ENCODE data around the gene RHOB.

RHOB gene

GRCh38 chr2:20421988-20422370 lies 24.9 kb upstream of the RHOB start:
- Histone ChIP-seq H3K4me1 (ENCODE audit: control insufficient read depth, insufficient read depth, low read length, poor library complexity, severe bottlenecking) (peaks cover 11% of the 10 kb centered on the region), H3K9me3 (ENCODE audit: control insufficient read depth, low read length) (no peaks in the 10 kb centered on the region), H3K27me3 (replicated peaks; ENCODE audit: control insufficient read depth, insufficient read depth, low read length, poor library complexity, severe bottlenecking) (no peaks in the 10 kb centered on the region), H3K4me3 (ENCODE audit: insufficient read depth, low read depth, low read length, poor library complexity, severe bottlenecking) (no peak overlapping the region), H3K27ac (ENCODE audit: insufficient read depth, low read length, poor library complexity, severe bottlenecking) (no peak overlapping the region), H3K36me3 (ENCODE audit: control insufficient read depth, insufficient read depth, low read length) (no peaks in the 10 kb centered on the region)
- DNase-seq = no peak

DNA sequence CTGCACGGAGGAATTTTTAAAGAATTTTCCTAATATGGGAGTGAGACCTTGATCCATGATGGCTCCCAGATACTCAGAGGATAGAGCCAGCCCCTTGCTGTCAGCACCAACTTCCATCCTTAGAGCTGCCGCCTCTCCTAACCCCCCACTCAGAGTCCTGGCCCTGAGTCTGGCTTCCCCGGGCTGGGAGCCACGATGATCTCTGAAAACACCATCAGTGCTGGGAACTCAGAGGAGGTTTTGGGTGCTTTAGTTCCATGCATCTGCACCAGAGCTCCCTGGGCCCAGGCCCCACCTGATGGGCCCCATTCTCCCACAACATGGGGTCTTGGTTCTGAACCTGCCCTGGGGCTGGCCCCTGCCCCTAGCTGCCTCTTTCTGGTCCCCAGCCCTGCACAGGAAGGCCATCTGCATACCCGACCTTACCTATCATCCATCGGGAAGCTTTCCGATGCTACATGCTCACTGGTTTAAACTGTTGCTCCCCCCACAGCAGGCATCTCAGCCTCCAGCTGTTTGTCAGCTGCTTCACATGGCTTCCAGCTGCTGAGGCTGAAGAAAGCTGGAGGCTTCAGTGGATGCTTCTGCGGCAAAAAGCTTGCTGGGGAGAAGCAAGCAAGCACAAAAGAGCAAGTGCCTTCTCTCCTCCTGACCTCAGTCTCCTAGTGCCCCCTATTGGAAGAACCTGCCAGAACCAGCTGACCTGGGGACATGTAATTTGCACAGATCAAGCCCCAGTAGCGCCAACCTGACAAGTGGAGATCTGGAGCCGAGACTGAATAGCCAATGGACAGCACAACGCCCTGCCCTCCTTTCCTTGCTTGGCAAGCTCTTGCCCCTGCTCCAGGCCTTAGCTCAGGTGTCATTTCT lies 24.2 kb upstream of the RHOB start:
- no peak for DNase-seq
- Histone ChIP-seq H3K27me3 (replicated peaks; ENCODE audit: control insufficient read depth, insufficient read depth, low read length, poor library complexity, severe bottlenecking) (no peaks in the 10 kb centered on the region), H3K27ac (ENCODE audit: insufficient read depth, low read length, poor library complexity, severe bottlenecking) (no peak overlapping the region), H3K4me1 (ENCODE audit: control insufficient read depth, insufficient read depth, low read length, poor library complexity, severe bottlenecking) (peaks cover 11% of the 10 kb centered on the region), H3K9me3 (ENCODE audit: control insufficient read depth, low read length) (no peaks in the 10 kb centered on the region), H3K36me3 (ENCODE audit: control insufficient read depth, insufficient read depth, low read length) (no peaks in the 10 kb centered on the region), H3K4me3 (ENCODE audit: insufficient read depth, low read depth, low read length, poor library complexity, severe bottlenecking) (no peak overlapping the region)

- no peak overlapping the region for H3K4me3 ChIP-seq (ENCODE audit: insufficient read depth, low read depth, low read length, poor library complexity, severe bottlenecking)
- no peak overlapping the region for H3K27ac ChIP-seq (ENCODE audit: insufficient read depth, low read length, poor library complexity, severe bottlenecking)
Measured at GRCh38 chr2:20423359-20423758, 23.5 kb upstream of the RHOB start.

DNA sequence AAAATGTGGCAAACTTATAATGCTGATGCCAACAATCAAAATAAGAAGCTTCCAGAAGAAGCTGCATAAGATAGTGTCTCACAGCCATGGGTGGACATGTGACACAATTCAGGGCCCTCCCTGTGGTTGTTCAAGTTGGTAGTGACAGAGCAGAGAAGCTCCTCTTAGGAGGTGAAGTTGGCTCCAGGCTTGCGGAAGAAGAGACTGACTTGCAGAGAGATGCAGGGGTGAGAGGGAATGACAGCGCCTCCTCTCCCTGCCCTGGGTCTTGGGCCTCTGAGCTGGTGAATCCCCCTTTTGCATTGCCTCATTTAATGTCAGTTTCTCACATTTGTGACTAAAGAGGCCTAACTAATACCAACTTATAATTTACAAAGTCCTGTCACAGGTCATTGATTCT lies 23.0 kb upstream of the RHOB start:
- no peaks in the 10 kb centered on the region for H3K9me3 ChIP-seq (ENCODE audit: control insufficient read depth, low read length)
- no peak overlapping the region for H3K27ac ChIP-seq (ENCODE audit: insufficient read depth, low read length, poor library complexity, severe bottlenecking)
- H3K4me1 ChIP-seq (ENCODE audit: control insufficient read depth, insufficient read depth, low read length, poor library complexity, severe bottlenecking) = peaks cover 11% of the 10 kb centered on the region
- no peaks in the 10 kb centered on the region for H3K27me3 ChIP-seq (replicated peaks; ENCODE audit: control insufficient read depth, insufficient read depth, low read length, poor library complexity, severe bottlenecking)
- no peak for DNase-seq
- H3K36me3 ChIP-seq (ENCODE audit: control insufficient read depth, insufficient read depth, low read length) = no peaks in the 10 kb centered on the region
- no peak overlapping the region for H3K4me3 ChIP-seq (ENCODE audit: insufficient read depth, low read depth, low read length, poor library complexity, severe bottlenecking)

More at GRCh38 chr2:20423359-20423758, 23.5 kb upstream of the RHOB start:
- H3K4me1 ChIP-seq (ENCODE audit: control insufficient read depth, insufficient read depth, low read length, poor library complexity, severe bottlenecking) = peaks cover 11% of the 10 kb centered on the region
- no peak for DNase-seq
- no peaks in the 10 kb centered on the region for H3K9me3 ChIP-seq (ENCODE audit: control insufficient read depth, low read length)
- H3K36me3 ChIP-seq (ENCODE audit: control insufficient read depth, insufficient read depth, low read length) = no peaks in the 10 kb centered on the region
- no peaks in the 10 kb centered on the region for H3K27me3 ChIP-seq (replicated peaks; ENCODE audit: control insufficient read depth, insufficient read depth, low read length, poor library complexity, severe bottlenecking)

DNA sequence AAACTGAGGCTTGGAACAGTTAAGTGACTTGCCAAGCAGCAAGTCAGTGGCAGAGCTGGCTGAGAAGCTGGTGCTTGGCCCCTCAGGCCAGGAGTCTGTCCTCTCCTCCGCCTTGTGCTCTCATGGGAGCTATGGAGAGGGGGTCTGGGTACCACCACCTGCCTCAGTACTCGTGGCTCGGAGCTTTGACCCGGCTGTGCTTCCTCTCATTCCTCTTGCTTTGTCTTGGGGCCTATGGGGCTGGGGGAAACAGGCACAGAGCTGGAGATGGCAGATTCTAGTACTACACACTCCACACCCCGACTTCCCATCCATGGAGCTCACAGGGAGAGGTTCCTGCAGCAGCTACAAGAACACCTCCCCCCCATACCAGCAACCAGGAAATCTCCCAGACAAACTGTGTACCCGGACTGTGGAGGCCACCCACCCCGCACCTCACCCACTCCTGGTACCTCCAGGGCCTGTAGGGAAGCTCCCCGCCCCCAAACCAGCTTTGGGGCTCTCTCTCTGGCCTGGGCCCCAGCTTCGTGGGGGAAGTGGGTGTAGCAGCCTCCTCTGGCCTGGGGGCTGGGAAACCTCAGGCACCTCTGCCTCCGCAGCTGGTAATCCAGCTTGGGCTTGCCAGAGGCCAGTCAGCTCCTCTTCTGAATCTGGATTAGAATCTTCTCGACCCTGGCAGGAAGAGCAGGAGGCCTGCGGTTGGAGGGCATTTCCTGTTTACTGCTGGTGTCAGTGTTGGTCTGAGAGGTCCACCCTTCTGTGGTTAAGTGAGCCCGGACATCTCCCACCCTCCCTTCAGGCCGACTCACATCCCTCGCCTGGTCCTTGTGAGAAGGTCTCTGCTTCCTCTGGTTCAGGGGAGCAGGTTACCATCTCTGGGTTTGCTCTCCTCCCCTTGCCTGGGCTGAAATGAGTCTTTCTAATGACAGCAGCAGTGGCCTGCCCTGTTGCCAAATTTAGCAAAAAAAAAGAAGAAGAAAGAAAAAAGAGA lies 22.3 kb upstream of the RHOB start:
- Histone ChIP-seq H3K27me3 (replicated peaks; ENCODE audit: control insufficient read depth, insufficient read depth, low read length, poor library complexity, severe bottlenecking) (no peaks in the 10 kb centered on the region), H3K4me3 (ENCODE audit: insufficient read depth, low read depth, low read length, poor library complexity, severe bottlenecking) (no peak overlapping the region), H3K27ac (ENCODE audit: insufficient read depth, low read length, poor library complexity, severe bottlenecking) (no peak overlapping the region), H3K9me3 (ENCODE audit: control insufficient read depth, low read length) (no peaks in the 10 kb centered on the region), H3K4me1 (ENCODE audit: control insufficient read depth, insufficient read depth, low read length, poor library complexity, severe bottlenecking) (peaks cover 11% of the 10 kb centered on the region), H3K36me3 (ENCODE audit: control insufficient read depth, insufficient read depth, low read length) (no peaks in the 10 kb centered on the region)
- DNase-seq = no peak

GRCh38 chr2:20425371-20425881 lies 21.4 kb upstream of the RHOB start:
- H3K27me3 ChIP-seq (replicated peaks; ENCODE audit: control insufficient read depth, insufficient read depth, low read length, poor library complexity, severe bottlenecking) = no peaks in the 10 kb centered on the region
- no peak overlapping the region for H3K4me3 ChIP-seq (ENCODE audit: insufficient read depth, low read depth, low read length, poor library complexity, severe bottlenecking)
- no peak for DNase-seq
- H3K9me3 ChIP-seq (ENCODE audit: control insufficient read depth, low read length) = no peaks in the 10 kb centered on the region
- no peak overlapping the region for H3K27ac ChIP-seq (ENCODE audit: insufficient read depth, low read length, poor library complexity, severe bottlenecking)
- H3K4me1 ChIP-seq (ENCODE audit: control insufficient read depth, insufficient read depth, low read length, poor library complexity, severe bottlenecking) = peaks cover 11% of the 10 kb centered on the region
- H3K36me3 ChIP-seq (ENCODE audit: control insufficient read depth, insufficient read depth, low read length) = no peaks in the 10 kb centered on the region

DNA sequence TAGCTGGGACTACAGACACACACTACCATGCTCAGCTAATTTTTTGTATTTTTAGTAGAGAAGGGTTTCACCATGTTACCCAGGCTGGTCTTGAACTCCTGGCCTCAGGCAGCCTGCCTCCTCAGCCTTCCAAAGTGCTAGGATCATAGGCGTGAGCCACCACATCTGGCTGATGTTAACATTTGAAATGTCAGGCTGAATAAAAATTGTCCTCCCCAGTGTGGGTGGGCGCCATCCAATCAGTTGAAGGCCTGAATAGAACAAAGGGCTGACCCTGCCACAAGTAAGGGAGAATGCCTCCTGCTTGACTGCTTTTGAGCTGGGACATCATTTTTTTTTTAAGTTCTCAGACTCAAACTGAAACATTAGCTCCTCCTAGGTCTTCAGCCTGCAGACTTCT lies 21.0 kb upstream of the RHOB start:
- no peaks in the 10 kb centered on the region for H3K36me3 ChIP-seq (ENCODE audit: control insufficient read depth, insufficient read depth, low read length)
- H3K4me1 ChIP-seq (ENCODE audit: control insufficient read depth, insufficient read depth, low read length, poor library complexity, severe bottlenecking) = peaks cover 11% of the 10 kb centered on the region
- no peaks in the 10 kb centered on the region for H3K9me3 ChIP-seq (ENCODE audit: control insufficient read depth, low read length)
- DNase-seq = no peak
- no peak overlapping the region for H3K4me3 ChIP-seq (ENCODE audit: insufficient read depth, low read depth, low read length, poor library complexity, severe bottlenecking)
- H3K27ac ChIP-seq (ENCODE audit: insufficient read depth, low read length, poor library complexity, severe bottlenecking) = no peak overlapping the region
- H3K27me3 ChIP-seq (replicated peaks; ENCODE audit: control insufficient read depth, insufficient read depth, low read length, poor library complexity, severe bottlenecking) = no peaks in the 10 kb centered on the region

- no peaks in the 10 kb centered on the region for H3K36me3 ChIP-seq (ENCODE audit: control insufficient read depth, insufficient read depth, low read length)
- H3K27ac ChIP-seq (ENCODE audit: insufficient read depth, low read length, poor library complexity, severe bottlenecking) = no peak overlapping the region
- no peaks in the 10 kb centered on the region for H3K27me3 ChIP-seq (replicated peaks; ENCODE audit: control insufficient read depth, insufficient read depth, low read length, poor library complexity, severe bottlenecking)
- peaks cover 11% of the 10 kb centered on the region for H3K4me1 ChIP-seq (ENCODE audit: control insufficient read depth, insufficient read depth, low read length, poor library complexity, severe bottlenecking)
- H3K9me3 ChIP-seq (ENCODE audit: control insufficient read depth, low read length) = no peaks in the 10 kb centered on the region
- no peak overlapping the region for H3K4me3 ChIP-seq (ENCODE audit: insufficient read depth, low read depth, low read length, poor library complexity, severe bottlenecking)
- DNase-seq = no peak
Measured at GRCh38 chr2:20427931-20428526, 18.8 kb upstream of the RHOB start.

DNA sequence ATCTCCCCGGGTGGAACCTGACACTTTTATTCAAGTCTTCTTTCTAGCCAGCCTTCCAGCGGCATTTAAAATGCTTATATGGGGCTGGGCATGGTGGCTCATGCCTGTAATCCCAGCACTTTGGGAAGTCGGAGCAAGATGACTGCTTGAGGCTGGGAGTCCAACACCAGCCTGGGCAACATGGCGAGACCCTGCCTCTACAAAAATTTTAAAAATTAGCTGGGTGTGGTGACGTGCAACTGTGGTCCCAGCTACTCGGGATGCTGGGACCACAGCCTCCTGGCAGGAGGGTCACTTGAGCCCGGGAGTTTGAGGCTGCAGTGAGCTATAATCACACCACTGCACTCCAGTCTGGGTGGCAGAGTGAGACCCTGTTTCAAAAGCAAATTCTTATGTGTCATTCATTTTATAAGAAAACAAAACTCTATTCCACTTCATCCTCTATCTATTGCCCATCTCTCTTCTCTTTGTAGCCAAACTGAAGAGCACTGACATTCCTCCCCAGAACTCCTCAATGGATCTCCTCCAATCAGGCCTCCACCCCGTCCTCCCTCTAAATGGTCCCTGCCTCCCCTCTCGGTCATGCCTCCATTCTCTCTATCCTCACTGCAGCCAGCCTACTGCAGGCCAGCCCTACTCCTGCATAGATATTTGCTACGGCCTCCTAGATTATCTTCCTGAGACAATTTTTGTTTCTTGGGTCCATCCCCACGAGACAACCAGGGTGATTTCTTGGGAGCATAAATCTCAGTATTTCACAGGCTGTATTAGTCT lies 18.0 kb upstream of the RHOB start:
- no peak for DNase-seq
- no peaks in the 10 kb centered on the region for H3K27me3 ChIP-seq (replicated peaks; ENCODE audit: control insufficient read depth, insufficient read depth, low read length, poor library complexity, severe bottlenecking)
- H3K9me3 ChIP-seq (ENCODE audit: control insufficient read depth, low read length) = no peaks in the 10 kb centered on the region
- no peak overlapping the region for H3K27ac ChIP-seq (ENCODE audit: insufficient read depth, low read length, poor library complexity, severe bottlenecking)
- H3K4me1 ChIP-seq (ENCODE audit: control insufficient read depth, insufficient read depth, low read length, poor library complexity, severe bottlenecking) = peaks cover 11% of the 10 kb centered on the region
- H3K36me3 ChIP-seq (ENCODE audit: control insufficient read depth, insufficient read depth, low read length) = no peaks in the 10 kb centered on the region
- no peak overlapping the region for H3K4me3 ChIP-seq (ENCODE audit: insufficient read depth, low read depth, low read length, poor library complexity, severe bottlenecking)

Measured in effector memory CD4-positive, alpha-beta T cell (primary cell).